Measurements from ENCODE around the gene DUOXA1.

DNA sequence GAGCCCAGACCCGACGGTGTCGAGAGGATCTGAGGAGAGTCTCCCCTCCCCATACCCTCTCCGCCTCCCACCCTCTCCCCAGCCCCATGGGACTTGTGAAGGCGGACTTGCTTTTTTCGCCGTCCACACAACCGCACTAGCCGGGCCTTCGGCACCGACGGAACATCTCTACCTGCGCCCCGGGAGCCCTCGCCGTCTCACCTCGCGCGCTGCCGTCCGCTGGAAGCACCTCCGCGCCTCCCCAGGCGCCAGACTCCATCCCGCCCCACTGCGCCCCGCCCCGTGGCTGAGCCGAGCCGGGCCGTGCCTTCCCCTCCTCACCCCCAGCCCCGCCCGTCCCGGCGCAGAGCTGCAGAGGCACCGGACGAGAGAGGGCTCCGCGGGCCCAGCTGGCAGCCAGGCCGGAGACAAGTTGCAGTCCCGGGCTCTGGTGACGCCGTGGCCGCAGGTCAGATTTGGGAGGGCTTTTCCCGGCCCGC is at the start of gene DUOXA1, which contains the start of gene DUOX1:
- no peak for TF ChIP-seq EZH2 (IDR thresholded peaks at IDR 0.05; ENCODE audit: borderline replicate concordance, insufficient read depth, low read depth, low read length, poor library complexity, severe bottlenecking)
- TF ChIP-seq, protein P1, sequence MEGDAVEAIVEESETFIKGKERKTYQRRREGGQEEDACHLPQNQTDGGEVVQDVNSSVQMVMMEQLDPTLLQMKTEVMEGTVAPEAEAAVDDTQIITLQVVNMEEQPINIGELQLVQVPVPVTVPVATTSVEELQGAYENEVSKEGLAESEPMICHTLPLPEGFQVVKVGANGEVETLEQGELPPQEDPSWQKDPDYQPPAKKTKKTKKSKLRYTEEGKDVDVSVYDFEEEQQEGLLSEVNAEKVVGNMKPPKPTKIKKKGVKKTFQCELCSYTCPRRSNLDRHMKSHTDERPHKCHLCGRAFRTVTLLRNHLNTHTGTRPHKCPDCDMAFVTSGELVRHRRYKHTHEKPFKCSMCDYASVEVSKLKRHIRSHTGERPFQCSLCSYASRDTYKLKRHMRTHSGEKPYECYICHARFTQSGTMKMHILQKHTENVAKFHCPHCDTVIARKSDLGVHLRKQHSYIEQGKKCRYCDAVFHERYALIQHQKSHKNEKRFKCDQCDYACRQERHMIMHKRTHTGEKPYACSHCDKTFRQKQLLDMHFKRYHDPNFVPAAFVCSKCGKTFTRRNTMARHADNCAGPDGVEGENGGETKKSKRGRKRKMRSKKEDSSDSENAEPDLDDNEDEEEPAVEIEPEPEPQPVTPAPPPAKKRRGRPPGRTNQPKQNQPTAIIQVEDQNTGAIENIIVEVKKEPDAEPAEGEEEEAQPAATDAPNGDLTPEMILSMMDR (IDR thresholded peaks at IDR 0.05), result no peak
